Measurements from ENCODE around the gene KCTD20.
"Not testable (repeated sequence)": the region's sequence is repeated elsewhere in the genome, so short reads cannot be mapped to it uniquely, and the experiment has no call there.

The KCTD20 gene

DNA sequence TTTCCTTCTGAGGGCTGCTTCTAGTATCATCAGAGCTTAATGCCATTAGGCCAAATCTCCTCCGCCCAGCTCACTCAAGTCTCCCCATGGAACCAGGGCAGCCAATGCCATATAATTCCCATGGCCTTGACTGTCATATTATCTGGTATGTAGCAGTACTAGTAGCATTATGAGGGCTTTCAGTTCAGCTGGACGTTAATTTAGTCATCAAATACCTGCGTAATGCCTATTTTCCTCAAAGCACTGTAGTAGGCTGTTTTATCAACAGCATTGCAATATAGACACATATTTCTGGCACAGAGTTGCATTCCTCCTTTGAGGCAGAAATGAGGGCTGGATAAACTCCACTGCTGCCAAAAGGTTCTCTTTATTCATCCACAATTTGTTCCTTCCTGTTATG is 1.7 kb downstream of the KCTD20 start:
- no peak overlapping the region for H2AK5ac ChIP-seq (ENCODE audit: low read depth, low read length)
- H4K8ac ChIP-seq (ENCODE audit: low read depth, low read length), result no peak overlapping the region
- no peak overlapping the region for H3K4ac ChIP-seq (ENCODE audit: low read length)
- no peak overlapping the region for H3K27ac ChIP-seq (replicated peaks; ENCODE audit: low read length)
- H3K79me1 ChIP-seq (ENCODE audit: low read depth, low read length), result peaks cover 4% of the 10 kb centered on the region
- H3K27me3 ChIP-seq (ENCODE audit: control insufficient read depth in 3 of 3, insufficient read depth in 3 of 3, low read depth in 1 of 3, low read length in 3 of 3), result no peaks in the 10 kb centered on the region
- no peak overlapping the region for H2BK5ac ChIP-seq (ENCODE audit: low read length)
- peaks cover 3 to 10% of the 10 kb centered on the region in 2 donors for H3K4me1 ChIP-seq (ENCODE audit: control insufficient read depth in 2 of 2, insufficient read depth in 1 of 2, low read depth in 1 of 2, low read length in 2 of 2)
- H3K36me3 ChIP-seq (replicated peaks in 1 of 2; ENCODE audit: control insufficient read depth in 2 of 2, insufficient read depth in 2 of 2, low read length in 2 of 2), result peaks cover 0 to 10% of the 10 kb centered on the region in 2 donors
- H3K14ac ChIP-seq (ENCODE audit: low read length), result no peak overlapping the region
- no peak overlapping the region for H4K91ac ChIP-seq (ENCODE audit: low read depth, low read length, poor library complexity)
- WGBS, 2 donors (ENCODE audit: extremely low coverage in 2 of 2, insufficient read length in 2 of 2, insufficient replicate concordance in 1 of 2), result no CpG with 5 or more reads among the region's 3 CpGs
- no peak overlapping the region for H3K4me2 ChIP-seq (ENCODE audit: insufficient read depth, low read length, poor library complexity, severe bottlenecking)
- H3K23ac ChIP-seq (ENCODE audit: low read depth, low read length, poor library complexity), result no peak overlapping the region
- no peak overlapping the region for H2BK120ac ChIP-seq (ENCODE audit: low read depth, low read length)
- H2AFZ ChIP-seq (ENCODE audit: low read length), result no peak overlapping the region
- H2BK15ac ChIP-seq (ENCODE audit: low read length), result no peak overlapping the region
- H2BK12ac ChIP-seq (ENCODE audit: low read length), result no peak overlapping the region
- H3K18ac ChIP-seq (ENCODE audit: low read length), result no peak overlapping the region
- DNase-seq (ENCODE audit: low spot score), result no peak
- H3K4me3 ChIP-seq (ENCODE audit: low read length in 2 of 2), result peak overlapping the region in 1 of 2 donors; percentile 81
- H3K9ac ChIP-seq (ENCODE audit: low read depth, low read length, poor library complexity), result no peak overlapping the region
- H3K9me3 ChIP-seq (replicated peaks in 1 of 2; ENCODE audit: control insufficient read depth in 2 of 2, insufficient read depth in 1 of 2, low read depth in 1 of 2, low read length in 2 of 2), result peaks cover 0 to 4% of the 10 kb centered on the region in 2 donors

DNA sequence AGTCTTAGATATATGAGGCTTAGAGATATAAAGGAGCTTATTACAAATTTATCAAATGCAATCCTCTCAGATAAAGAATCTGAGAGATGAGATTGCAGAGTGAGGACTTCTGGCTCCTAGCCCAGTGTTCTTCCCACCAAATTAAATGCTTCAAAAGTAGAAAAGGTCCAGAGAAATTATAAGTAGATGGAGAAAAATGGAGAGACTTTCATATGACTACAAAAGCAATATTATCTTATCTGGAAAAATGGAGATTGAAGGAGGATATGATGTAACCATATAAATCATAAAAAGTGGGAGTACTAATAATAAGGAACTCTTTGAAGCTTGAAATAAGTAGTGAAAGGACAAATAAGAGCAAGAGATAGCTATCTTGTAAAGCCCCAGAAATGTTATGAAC is 2.8 kb downstream of the KCTD20 start:
- Histone ChIP-seq H3K23ac (ENCODE audit: low read depth, low read length, poor library complexity) (no peak overlapping the region), H3K4me2 (ENCODE audit: insufficient read depth, low read length, poor library complexity, severe bottlenecking) (no peak overlapping the region), H3K4me1 (ENCODE audit: control insufficient read depth in 2 of 2, insufficient read depth in 1 of 2, low read depth in 1 of 2, low read length in 2 of 2) (peaks cover 3 to 10% of the 10 kb centered on the region in 2 donors), H3K79me1 (ENCODE audit: low read depth, low read length) (peaks cover 4% of the 10 kb centered on the region), H4K8ac (ENCODE audit: low read depth, low read length) (no peak overlapping the region), H4K91ac (ENCODE audit: low read depth, low read length, poor library complexity) (no peak overlapping the region), H3K4ac (ENCODE audit: low read length) (no peak overlapping the region), H3K4me3 (ENCODE audit: low read length in 2 of 2) (no peak overlapping the region), H3K27me3 (ENCODE audit: control insufficient read depth in 3 of 3, insufficient read depth in 3 of 3, low read depth in 1 of 3, low read length in 3 of 3) (no peaks in the 10 kb centered on the region), H3K27ac (replicated peaks; ENCODE audit: low read length) (no peak overlapping the region), H2BK5ac (ENCODE audit: low read length) (no peak overlapping the region), H3K9me3 (replicated peaks in 1 of 2; ENCODE audit: control insufficient read depth in 2 of 2, insufficient read depth in 1 of 2, low read depth in 1 of 2, low read length in 2 of 2) (peaks cover 0 to 4% of the 10 kb centered on the region in 2 donors), H3K36me3 (replicated peaks in 1 of 2; ENCODE audit: control insufficient read depth in 2 of 2, insufficient read depth in 2 of 2, low read length in 2 of 2) (peaks cover 0 to 10% of the 10 kb centered on the region in 2 donors), H3K14ac (ENCODE audit: low read length) (no peak overlapping the region), H2BK120ac (ENCODE audit: low read depth, low read length) (no peak overlapping the region), H3K18ac (ENCODE audit: low read length) (no peak overlapping the region), H3K9ac (ENCODE audit: low read depth, low read length, poor library complexity) (no peak overlapping the region), H2BK12ac (ENCODE audit: low read length) (no peak overlapping the region), H2AK5ac (ENCODE audit: low read depth, low read length) (no peak overlapping the region), H2AFZ (ENCODE audit: low read length) (no peak overlapping the region), H2BK15ac (ENCODE audit: low read length) (no peak overlapping the region)
- DNase-seq (ENCODE audit: low spot score), result no peak

DNA sequence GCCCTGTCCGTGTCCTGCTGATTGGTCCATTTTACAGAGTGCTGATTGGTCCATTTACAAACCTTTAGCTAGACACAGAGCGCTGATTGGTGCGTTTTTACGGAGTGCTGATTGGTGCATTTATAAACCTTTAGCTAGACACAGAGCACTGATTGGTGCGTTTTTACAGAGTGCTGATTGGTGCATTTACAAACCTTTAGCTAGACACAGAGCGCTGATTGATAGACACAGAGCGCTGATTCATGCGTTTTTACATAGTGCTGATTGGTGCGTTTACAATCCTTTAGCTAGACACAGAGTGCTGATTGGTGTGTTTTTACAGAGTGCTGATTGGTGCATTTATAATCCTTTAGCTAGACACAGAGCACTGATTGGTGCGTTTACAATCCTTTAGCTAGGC is 6.4 kb downstream of the KCTD20 start:
- not testable (repeated sequence) for DNase-seq (ENCODE audit: low spot score); H2BK5ac ChIP-seq (ENCODE audit: low read length); H3K27ac ChIP-seq (replicated peaks; ENCODE audit: low read length); H3K4me1 ChIP-seq (ENCODE audit: control insufficient read depth in 2 of 2, insufficient read depth in 1 of 2, low read depth in 1 of 2, low read length in 2 of 2); H4K91ac ChIP-seq (ENCODE audit: low read depth, low read length, poor library complexity); H3K9me3 ChIP-seq (replicated peaks in 1 of 2; ENCODE audit: control insufficient read depth in 2 of 2, insufficient read depth in 1 of 2, low read depth in 1 of 2, low read length in 2 of 2); H2BK12ac ChIP-seq (ENCODE audit: low read length); H3K79me1 ChIP-seq (ENCODE audit: low read depth, low read length); H2BK120ac ChIP-seq (ENCODE audit: low read depth, low read length); H3K14ac ChIP-seq (ENCODE audit: low read length); H3K23ac ChIP-seq (ENCODE audit: low read depth, low read length, poor library complexity); H3K4ac ChIP-seq (ENCODE audit: low read length); H3K9ac ChIP-seq (ENCODE audit: low read depth, low read length, poor library complexity); H2AK5ac ChIP-seq (ENCODE audit: low read depth, low read length); H2BK15ac ChIP-seq (ENCODE audit: low read length); H4K8ac ChIP-seq (ENCODE audit: low read depth, low read length); H3K27me3 ChIP-seq (ENCODE audit: control insufficient read depth in 3 of 3, insufficient read depth in 3 of 3, low read depth in 1 of 3, low read length in 3 of 3); H3K4me3 ChIP-seq (ENCODE audit: low read length in 2 of 2); H3K18ac ChIP-seq (ENCODE audit: low read length); H3K4me2 ChIP-seq (ENCODE audit: insufficient read depth, low read length, poor library complexity, severe bottlenecking); H2AFZ ChIP-seq (ENCODE audit: low read length)
- WGBS, 2 donors (ENCODE audit: extremely low coverage in 2 of 2, insufficient read length in 2 of 2, insufficient replicate concordance in 1 of 2), result no CpG with 5 or more reads among the region's 10 CpGs
- peaks cover 0 to 44% of the 10 kb centered on the region in 2 donors for H3K36me3 ChIP-seq (replicated peaks in 1 of 2; ENCODE audit: control insufficient read depth in 2 of 2, insufficient read depth in 2 of 2, low read length in 2 of 2)

DNA sequence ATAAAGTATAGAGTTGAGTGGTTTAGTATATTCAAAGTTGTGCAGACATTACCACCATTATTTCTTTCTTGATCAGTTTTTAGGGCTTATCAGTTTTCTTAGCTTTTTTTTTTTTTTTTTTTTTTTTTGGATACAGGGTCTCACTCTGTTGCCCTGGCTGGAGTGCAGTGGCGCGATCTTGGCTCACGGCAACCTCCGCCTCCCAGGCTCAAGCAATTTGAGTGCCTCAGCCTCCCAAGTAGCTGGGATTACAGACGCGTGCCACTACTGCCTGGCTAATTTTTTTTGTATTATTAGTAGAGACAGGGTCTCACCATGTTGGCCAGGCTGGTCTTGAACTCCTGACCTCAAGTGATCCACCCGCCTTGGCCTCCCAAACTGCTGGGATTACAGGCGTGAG is 10.1 kb downstream of the KCTD20 start:
- not testable (repeated sequence) for H3K23ac ChIP-seq (ENCODE audit: low read depth, low read length, poor library complexity); H2AFZ ChIP-seq (ENCODE audit: low read length); H3K4ac ChIP-seq (ENCODE audit: low read length); H4K91ac ChIP-seq (ENCODE audit: low read depth, low read length, poor library complexity); H3K18ac ChIP-seq (ENCODE audit: low read length); H3K9ac ChIP-seq (ENCODE audit: low read depth, low read length, poor library complexity); H3K27me3 ChIP-seq (ENCODE audit: control insufficient read depth in 3 of 3, insufficient read depth in 3 of 3, low read depth in 1 of 3, low read length in 3 of 3); H2BK5ac ChIP-seq (ENCODE audit: low read length); H2BK12ac ChIP-seq (ENCODE audit: low read length); H4K8ac ChIP-seq (ENCODE audit: low read depth, low read length); H3K27ac ChIP-seq (replicated peaks; ENCODE audit: low read length); H2BK120ac ChIP-seq (ENCODE audit: low read depth, low read length); H3K4me1 ChIP-seq (ENCODE audit: control insufficient read depth in 2 of 2, insufficient read depth in 1 of 2, low read depth in 1 of 2, low read length in 2 of 2); H3K9me3 ChIP-seq (replicated peaks in 1 of 2; ENCODE audit: control insufficient read depth in 2 of 2, insufficient read depth in 1 of 2, low read depth in 1 of 2, low read length in 2 of 2); H3K4me3 ChIP-seq (ENCODE audit: low read length in 2 of 2); DNase-seq (ENCODE audit: low spot score); H2AK5ac ChIP-seq (ENCODE audit: low read depth, low read length); H3K79me1 ChIP-seq (ENCODE audit: low read depth, low read length); H3K14ac ChIP-seq (ENCODE audit: low read length); H2BK15ac ChIP-seq (ENCODE audit: low read length); H3K4me2 ChIP-seq (ENCODE audit: insufficient read depth, low read length, poor library complexity, severe bottlenecking)
- no CpG with 5 or more reads among the region's 8 CpGs for WGBS, 2 donors (ENCODE audit: extremely low coverage in 2 of 2, insufficient read length in 2 of 2, insufficient replicate concordance in 1 of 2)
- H3K36me3 ChIP-seq (replicated peaks in 1 of 2; ENCODE audit: control insufficient read depth in 2 of 2, insufficient read depth in 2 of 2, low read length in 2 of 2), result peaks cover 0 to 49% of the 10 kb centered on the region in 2 donors
